ENCODE measurements around the gene MPPE1. TPM values are rescaled to one million over a fixed set of nuclear protein-coding genes. Genes with fewer than 3 reads are reported as not detected.
"Not testable (repeated sequence)": the region's sequence is repeated elsewhere in the genome, so short reads cannot be mapped to it uniquely, and the experiment has no call there.

Gene MPPE1
- polyA plus RNA-seq, 1 donor: 37.3 TPM

DNA sequence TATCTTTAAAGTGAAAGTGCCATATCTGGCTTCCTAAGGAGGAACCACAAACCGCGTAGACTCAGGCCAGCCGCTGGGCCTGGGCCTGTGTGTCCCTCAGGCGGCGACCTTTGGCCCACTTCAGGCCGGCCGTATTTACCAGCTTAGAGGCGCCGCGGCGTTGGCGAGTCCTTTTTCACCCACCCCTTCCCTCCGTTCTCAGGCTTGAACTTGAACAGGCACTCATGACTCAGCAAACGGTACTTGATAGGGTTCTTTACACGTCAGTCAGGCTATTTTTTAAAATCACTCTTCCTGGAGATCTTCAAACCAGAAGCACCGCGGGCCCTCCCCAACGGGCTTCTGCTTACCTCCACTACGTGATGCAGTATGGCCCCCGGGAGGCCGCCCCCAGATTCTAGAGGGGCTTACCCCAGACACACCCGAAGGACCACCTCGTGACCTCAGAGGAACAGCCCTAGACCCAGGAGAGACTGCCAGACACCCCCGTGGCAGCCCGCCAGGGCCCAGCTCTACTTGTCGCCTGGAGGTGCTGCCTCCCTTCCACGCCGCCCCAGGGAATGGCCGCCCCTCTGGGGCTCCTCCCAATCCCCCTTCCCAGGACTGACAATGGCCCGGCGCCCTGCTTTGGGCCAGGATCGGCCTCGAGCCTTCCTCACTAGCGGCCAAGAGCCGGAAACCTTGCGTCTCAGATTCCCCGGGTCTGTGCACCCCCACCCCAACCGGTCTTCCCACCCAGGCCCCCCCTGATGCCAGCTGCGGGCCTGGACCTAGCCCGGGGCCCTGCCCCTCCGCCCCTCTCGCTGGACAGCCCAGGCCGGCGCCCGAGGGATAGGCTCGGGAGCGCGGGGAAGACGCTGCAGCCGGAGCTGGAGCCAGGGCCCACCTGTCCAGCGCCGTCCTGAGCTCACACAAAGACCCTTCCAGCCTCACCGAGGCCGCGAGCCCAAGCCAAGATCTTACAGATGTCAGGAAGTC, 39.4 kb upstream of the MPPE1 start:
- no peaks in the 10 kb centered on the region for H3K27me3 ChIP-seq (ENCODE audit: control insufficient read depth, insufficient read depth, low read length)
- peaks cover 3% of the 10 kb centered on the region for H3K4me1 ChIP-seq (ENCODE audit: control insufficient read depth, insufficient read depth, low read length)
- no peaks in the 10 kb centered on the region for H3K36me3 ChIP-seq (ENCODE audit: control insufficient read depth, insufficient read depth, low read length)
- peak overlapping the region; percentile 69 for H3K4me3 ChIP-seq (ENCODE audit: low read length)
- H3K9me3 ChIP-seq (ENCODE audit: control insufficient read depth, low read depth, low read length): no peaks in the 10 kb centered on the region
- peak overlapping the region; percentile 79 for H3K27ac ChIP-seq (ENCODE audit: low read length)
- WGBS (ENCODE audit: insufficient coverage, low lambda C conversion rate): no CpG with 5 or more reads among the region's 55 CpGs
- peak; percentile 93 to 97 for DNase-seq

DNA sequence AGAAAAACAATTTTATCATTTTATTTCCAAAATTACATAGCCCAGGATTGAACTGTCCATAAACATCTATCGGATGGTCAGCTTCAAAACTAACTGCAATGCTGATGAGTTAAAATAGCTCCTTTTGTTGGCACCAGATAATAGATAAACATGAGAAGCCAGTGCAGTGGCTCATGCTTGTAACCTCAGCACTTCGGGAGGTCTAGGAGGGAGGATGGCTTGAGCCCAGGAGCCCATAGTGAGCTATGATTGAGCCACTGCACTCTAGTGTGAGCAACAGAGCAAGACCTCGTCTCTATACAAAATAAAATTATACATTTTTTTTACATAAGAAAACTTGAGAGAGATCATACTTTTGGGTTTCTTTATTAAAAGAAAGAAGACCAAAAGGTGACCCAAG, 38.6 kb upstream of the MPPE1 start:
- 100% methylated on average over 1 of the region's 3 CpGs for WGBS (ENCODE audit: insufficient coverage, low lambda C conversion rate)
- peak overlapping the region; percentile 79 for H3K27ac ChIP-seq (ENCODE audit: low read length)
- no peaks in the 10 kb centered on the region for H3K9me3 ChIP-seq (ENCODE audit: control insufficient read depth, low read depth, low read length)
- H3K27me3 ChIP-seq (ENCODE audit: control insufficient read depth, insufficient read depth, low read length): no peaks in the 10 kb centered on the region
- no peaks in the 10 kb centered on the region for H3K36me3 ChIP-seq (ENCODE audit: control insufficient read depth, insufficient read depth, low read length)
- H3K4me1 ChIP-seq (ENCODE audit: control insufficient read depth, insufficient read depth, low read length): peaks cover 3% of the 10 kb centered on the region
- no peak for DNase-seq
- peak overlapping the region; percentile 69 for H3K4me3 ChIP-seq (ENCODE audit: low read length)

DNA sequence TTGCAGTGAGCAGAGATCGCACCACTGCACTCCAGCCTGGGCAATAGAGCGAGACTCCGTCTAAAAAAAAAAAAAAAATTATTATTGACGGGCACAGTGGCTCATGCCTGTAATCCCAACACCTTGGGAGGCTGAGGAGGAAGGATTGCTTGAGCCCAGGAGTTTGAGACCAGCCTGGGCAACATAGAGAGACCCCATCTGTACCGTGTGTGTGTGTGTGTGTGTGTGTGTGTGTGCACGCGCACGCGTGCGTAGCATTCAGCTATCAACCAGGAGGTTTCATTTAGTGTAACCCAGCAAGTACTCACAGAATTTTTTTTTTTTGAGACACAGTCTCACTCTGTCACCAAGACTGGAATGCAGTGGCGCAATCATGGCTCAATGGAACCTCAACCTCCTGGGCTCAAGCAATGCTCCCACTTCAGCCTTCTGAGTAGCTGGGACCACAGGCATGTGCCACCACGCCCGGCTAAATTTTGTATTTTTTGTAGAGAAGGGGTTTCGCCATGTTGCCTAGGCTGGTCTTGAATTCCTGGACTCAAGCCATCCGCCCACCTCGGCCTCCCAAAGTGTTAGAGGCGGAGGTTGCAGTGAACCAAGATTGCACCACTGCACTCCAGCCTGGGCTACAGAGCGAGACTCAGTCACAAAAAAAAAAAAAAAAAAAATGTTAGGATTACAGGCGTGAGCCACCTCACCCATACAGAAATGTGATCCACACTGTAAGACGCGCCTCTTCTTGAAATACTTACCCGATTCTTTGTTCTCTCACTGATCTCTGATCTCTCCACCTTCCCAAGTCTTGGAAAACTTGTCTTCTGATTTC, 37.9 kb upstream of the MPPE1 start:
- not testable (repeated sequence) for H3K4me1 ChIP-seq (ENCODE audit: control insufficient read depth, insufficient read depth, low read length); H3K36me3 ChIP-seq (ENCODE audit: control insufficient read depth, insufficient read depth, low read length); H3K27me3 ChIP-seq (ENCODE audit: control insufficient read depth, insufficient read depth, low read length); H3K4me3 ChIP-seq (ENCODE audit: low read length); H3K9me3 ChIP-seq (ENCODE audit: control insufficient read depth, low read depth, low read length); H3K27ac ChIP-seq (ENCODE audit: low read length)
- peak; percentile 27 to 57 for DNase-seq
- WGBS (ENCODE audit: insufficient coverage, low lambda C conversion rate): no CpG with 5 or more reads among the region's 22 CpGs

DNA sequence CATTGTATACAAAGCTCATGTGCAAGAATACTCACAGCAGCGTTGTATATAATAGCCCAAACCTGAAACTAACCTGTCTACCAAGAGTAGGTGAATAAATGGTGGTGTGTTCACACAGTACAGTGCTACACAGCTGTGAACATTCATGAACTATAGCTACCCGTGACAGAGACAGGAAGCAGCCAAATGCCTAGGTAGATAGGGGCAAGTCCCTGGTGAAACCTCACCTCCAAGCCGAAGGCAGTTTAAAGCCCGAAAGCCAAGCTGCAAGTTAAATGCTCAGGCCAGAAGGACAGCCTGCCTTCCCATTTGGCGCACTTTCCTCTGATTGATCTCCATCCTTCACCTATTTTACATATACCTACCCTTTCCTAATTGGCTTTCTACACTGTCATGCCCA, 36.7 kb upstream of the MPPE1 start:
- H3K9me3 ChIP-seq (ENCODE audit: control insufficient read depth, low read depth, low read length): no peaks in the 10 kb centered on the region
- no peak overlapping the region for H3K4me3 ChIP-seq (ENCODE audit: low read length)
- WGBS (ENCODE audit: insufficient coverage, low lambda C conversion rate): 100% methylated on average over 1 of the region's 5 CpGs
- DNase-seq: no peak
- H3K4me1 ChIP-seq (ENCODE audit: control insufficient read depth, insufficient read depth, low read length): peaks cover 3% of the 10 kb centered on the region
- no peaks in the 10 kb centered on the region for H3K27me3 ChIP-seq (ENCODE audit: control insufficient read depth, insufficient read depth, low read length)
- no peaks in the 10 kb centered on the region for H3K36me3 ChIP-seq (ENCODE audit: control insufficient read depth, insufficient read depth, low read length)
- no peak overlapping the region for H3K27ac ChIP-seq (ENCODE audit: low read length)

DNA sequence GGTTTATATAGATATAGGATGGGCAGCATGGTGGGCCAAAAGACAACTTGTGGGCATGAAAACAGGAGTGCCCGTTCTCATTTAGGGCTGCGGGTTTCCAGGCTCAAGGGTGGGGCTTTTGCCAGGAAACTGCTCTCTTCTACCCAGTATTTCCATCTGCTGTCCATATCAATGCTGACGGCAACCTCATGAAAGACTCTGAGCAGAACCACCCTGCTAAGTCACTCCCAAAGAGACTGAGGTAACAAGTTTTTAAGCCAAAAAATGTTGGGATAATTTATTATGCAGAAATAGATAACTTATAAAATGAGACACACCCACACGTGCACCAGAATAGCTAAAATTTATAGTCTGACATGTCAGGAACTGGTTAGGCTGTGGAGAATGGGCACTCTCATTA, 36.1 kb upstream of the MPPE1 start:
- Histone ChIP-seq H3K4me3 (ENCODE audit: low read length) (no peak overlapping the region), H3K27ac (ENCODE audit: low read length) (no peak overlapping the region), H3K4me1 (ENCODE audit: control insufficient read depth, insufficient read depth, low read length) (peaks cover 3% of the 10 kb centered on the region), H3K27me3 (ENCODE audit: control insufficient read depth, insufficient read depth, low read length) (no peaks in the 10 kb centered on the region), H3K36me3 (ENCODE audit: control insufficient read depth, insufficient read depth, low read length) (no peaks in the 10 kb centered on the region), H3K9me3 (ENCODE audit: control insufficient read depth, low read depth, low read length) (no peaks in the 10 kb centered on the region)
- DNase-seq: no peak
- no CpG with 5 or more reads among the region's 4 CpGs for WGBS (ENCODE audit: insufficient coverage, low lambda C conversion rate)

DNA sequence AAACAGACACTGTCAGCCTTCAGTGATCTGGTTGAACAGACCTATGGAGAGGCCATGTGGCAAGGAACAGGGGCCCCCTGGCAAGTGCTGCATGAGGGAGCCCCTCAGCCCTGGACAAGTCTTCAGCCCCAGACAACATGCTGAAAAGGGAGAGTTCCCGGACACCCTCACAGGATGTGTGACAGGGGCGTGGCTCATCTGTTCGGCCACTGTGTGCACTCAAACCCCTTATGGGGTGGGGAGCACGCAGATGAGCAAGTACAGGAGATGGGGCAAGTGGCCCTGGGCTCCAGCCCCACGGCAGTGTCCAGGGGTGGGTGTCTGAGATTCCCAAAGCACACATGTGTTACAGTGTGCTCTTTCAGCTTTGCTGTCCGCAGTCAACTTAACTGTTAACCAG, 35.4 kb upstream of the MPPE1 start:
- Histone ChIP-seq H3K9me3 (ENCODE audit: control insufficient read depth, low read depth, low read length) (no peaks in the 10 kb centered on the region), H3K27ac (ENCODE audit: low read length) (no peak overlapping the region), H3K27me3 (ENCODE audit: control insufficient read depth, insufficient read depth, low read length) (no peaks in the 10 kb centered on the region), H3K4me3 (ENCODE audit: low read length) (no peak overlapping the region), H3K36me3 (ENCODE audit: control insufficient read depth, insufficient read depth, low read length) (no peaks in the 10 kb centered on the region), H3K4me1 (ENCODE audit: control insufficient read depth, insufficient read depth, low read length) (peaks cover 3% of the 10 kb centered on the region)
- WGBS (ENCODE audit: insufficient coverage, low lambda C conversion rate): no CpG with 5 or more reads among the region's 6 CpGs
- DNase-seq: no peak

DNA sequence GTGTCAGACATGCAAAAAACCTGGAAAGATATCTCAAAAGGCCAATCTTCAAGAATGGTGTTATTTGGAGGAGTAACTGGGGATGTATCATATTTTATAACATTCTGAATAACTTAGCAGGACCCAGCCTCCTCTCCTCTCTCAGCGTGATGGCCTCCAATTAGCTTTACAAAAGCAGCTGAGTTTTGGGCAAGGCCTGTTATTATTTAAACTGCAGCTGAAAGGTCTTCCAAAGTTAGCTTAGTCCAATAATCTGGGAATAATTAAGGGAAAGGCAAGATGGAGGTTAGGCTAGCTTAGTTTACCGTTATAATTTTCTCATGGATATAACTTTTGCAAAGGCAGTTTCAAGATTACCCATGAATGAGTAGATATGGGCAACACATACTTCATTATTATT, 32.8 kb upstream of the MPPE1 start:
- Histone ChIP-seq H3K27ac (ENCODE audit: low read length) (no peak overlapping the region), H3K27me3 (ENCODE audit: control insufficient read depth, insufficient read depth, low read length) (no peaks in the 10 kb centered on the region), H3K36me3 (ENCODE audit: control insufficient read depth, insufficient read depth, low read length) (no peaks in the 10 kb centered on the region), H3K4me1 (ENCODE audit: control insufficient read depth, insufficient read depth, low read length) (no peaks in the 10 kb centered on the region), H3K9me3 (ENCODE audit: control insufficient read depth, low read depth, low read length) (no peaks in the 10 kb centered on the region), H3K4me3 (ENCODE audit: low read length) (no peak overlapping the region)
- no peak for DNase-seq
- no CpG with 5 or more reads among the region's 2 CpGs for WGBS (ENCODE audit: insufficient coverage, low lambda C conversion rate)

DNA sequence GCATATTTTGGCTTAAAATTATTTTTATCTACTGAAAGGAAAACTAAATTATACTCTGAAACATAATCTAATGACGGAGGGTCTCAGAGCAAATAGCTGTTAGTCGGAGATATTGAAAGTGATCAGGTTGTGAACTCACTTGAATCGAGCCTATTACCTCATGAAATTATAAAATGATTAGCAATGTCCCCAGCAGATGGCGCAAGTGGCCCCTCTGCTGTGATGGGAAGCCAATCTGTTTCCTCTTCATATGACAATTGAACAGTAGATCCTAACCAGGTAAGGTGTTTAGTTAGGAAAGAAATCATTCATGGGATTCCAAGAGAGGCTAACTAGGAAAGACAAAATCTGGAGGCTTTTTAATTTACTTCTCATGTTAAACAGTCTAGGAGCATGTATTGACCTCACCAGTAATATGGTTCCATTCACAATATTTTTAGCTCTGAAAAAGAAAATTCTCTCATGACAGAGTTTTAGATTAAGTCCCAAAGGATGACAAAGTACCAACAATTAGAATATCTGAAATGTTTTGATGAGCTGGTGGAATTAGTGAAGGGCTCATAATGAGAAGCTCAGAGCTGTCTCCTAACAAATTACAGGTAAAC, 29.9 kb upstream of the MPPE1 start:
- peak; percentile 59 to 72 for DNase-seq
- Histone ChIP-seq H3K4me1 (ENCODE audit: control insufficient read depth, insufficient read depth, low read length) (no peaks in the 10 kb centered on the region), H3K27me3 (ENCODE audit: control insufficient read depth, insufficient read depth, low read length) (no peaks in the 10 kb centered on the region), H3K27ac (ENCODE audit: low read length) (no peak overlapping the region), H3K9me3 (ENCODE audit: control insufficient read depth, low read depth, low read length) (no peaks in the 10 kb centered on the region), H3K4me3 (ENCODE audit: low read length) (no peak overlapping the region), H3K36me3 (ENCODE audit: control insufficient read depth, insufficient read depth, low read length) (no peaks in the 10 kb centered on the region)
- no CpG with 5 or more reads among the region's 4 CpGs for WGBS (ENCODE audit: insufficient coverage, low lambda C conversion rate)

DNA sequence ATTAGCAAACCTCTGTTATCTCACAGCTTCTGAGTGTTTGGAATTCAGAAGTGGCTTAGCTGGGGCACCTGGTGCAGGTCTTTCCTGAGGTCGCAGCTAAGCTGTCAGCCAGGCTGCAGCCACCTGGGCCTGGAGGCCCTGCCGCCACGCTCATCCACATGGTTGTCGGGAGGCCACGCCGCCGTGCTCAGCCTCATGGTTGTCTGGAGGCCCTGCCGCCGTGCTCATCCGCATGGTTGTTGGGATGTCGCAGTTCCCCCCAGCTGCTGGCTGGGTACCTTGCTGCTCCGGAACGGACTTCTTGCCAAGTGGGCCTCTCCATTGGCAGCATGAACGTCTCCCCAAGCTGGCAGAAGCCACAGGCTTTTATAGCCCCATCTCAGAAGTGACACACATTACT, 24.3 kb upstream of the MPPE1 start:
- H3K27me3 ChIP-seq (ENCODE audit: control insufficient read depth, insufficient read depth, low read length): no peaks in the 10 kb centered on the region
- H3K36me3 ChIP-seq (ENCODE audit: control insufficient read depth, insufficient read depth, low read length): no peaks in the 10 kb centered on the region
- no peak for DNase-seq
- WGBS (ENCODE audit: insufficient coverage, low lambda C conversion rate): no CpG with 5 or more reads among the region's 14 CpGs
- no peaks in the 10 kb centered on the region for H3K9me3 ChIP-seq (ENCODE audit: control insufficient read depth, low read depth, low read length)
- H3K4me1 ChIP-seq (ENCODE audit: control insufficient read depth, insufficient read depth, low read length): no peaks in the 10 kb centered on the region
- H3K27ac ChIP-seq (ENCODE audit: low read length): no peak overlapping the region
- H3K4me3 ChIP-seq (ENCODE audit: low read length): no peak overlapping the region

DNA sequence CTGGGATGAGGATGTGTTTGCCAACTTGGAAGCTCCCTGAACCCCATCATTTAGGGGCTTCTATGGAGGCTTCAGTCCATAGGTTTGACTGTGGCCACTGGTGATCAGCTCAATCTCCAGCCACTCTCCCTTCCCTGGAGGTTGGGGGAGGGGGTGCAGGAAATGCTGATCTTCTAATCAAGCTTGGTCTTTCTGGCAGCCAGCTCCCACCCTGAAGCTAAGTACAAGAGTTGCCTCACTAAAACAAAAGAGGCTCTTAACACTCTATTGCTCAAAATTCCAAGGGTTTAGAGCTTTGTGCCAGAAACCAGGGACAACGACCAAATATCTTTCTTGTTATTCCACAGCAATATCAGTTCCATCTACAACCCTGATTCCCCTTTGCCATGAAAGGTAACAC, 19.4 kb upstream of the MPPE1 start:
- no peaks in the 10 kb centered on the region for H3K36me3 ChIP-seq (ENCODE audit: control insufficient read depth, insufficient read depth, low read length)
- H3K27me3 ChIP-seq (ENCODE audit: control insufficient read depth, insufficient read depth, low read length): no peaks in the 10 kb centered on the region
- no peaks in the 10 kb centered on the region for H3K9me3 ChIP-seq (ENCODE audit: control insufficient read depth, low read depth, low read length)
- no peaks in the 10 kb centered on the region for H3K4me1 ChIP-seq (ENCODE audit: control insufficient read depth, insufficient read depth, low read length)
- H3K4me3 ChIP-seq (ENCODE audit: low read length): no peak overlapping the region
- no CpG with 5 or more reads among the region's 1 CpG for WGBS (ENCODE audit: insufficient coverage, low lambda C conversion rate)
- H3K27ac ChIP-seq (ENCODE audit: low read length): no peak overlapping the region
- DNase-seq: no peak
